ENCODE data around the gene PRDM5.

DNA sequence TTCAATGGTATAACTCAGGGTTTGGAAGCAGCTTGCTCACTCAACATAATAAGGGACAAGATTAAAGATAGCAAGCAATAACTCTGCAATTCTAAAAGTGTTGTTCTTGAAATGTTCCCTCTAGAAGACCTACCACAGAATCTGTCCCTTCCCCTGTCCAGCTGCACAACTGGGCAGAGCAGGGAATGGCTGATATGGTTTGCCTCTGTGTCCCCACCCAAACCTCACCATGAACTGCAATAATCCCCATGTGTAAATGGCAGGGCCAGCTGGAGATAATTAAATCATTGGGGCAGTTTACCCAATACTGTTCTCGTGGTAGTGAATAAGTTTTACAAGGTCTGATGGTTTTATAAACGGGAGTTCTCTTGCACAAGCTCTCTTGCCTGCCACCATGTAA lies 19.1 kb downstream of the PRDM5 start:
- TF ChIP-seq, protein P1, sequence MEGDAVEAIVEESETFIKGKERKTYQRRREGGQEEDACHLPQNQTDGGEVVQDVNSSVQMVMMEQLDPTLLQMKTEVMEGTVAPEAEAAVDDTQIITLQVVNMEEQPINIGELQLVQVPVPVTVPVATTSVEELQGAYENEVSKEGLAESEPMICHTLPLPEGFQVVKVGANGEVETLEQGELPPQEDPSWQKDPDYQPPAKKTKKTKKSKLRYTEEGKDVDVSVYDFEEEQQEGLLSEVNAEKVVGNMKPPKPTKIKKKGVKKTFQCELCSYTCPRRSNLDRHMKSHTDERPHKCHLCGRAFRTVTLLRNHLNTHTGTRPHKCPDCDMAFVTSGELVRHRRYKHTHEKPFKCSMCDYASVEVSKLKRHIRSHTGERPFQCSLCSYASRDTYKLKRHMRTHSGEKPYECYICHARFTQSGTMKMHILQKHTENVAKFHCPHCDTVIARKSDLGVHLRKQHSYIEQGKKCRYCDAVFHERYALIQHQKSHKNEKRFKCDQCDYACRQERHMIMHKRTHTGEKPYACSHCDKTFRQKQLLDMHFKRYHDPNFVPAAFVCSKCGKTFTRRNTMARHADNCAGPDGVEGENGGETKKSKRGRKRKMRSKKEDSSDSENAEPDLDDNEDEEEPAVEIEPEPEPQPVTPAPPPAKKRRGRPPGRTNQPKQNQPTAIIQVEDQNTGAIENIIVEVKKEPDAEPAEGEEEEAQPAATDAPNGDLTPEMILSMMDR (IDR thresholded peaks at IDR 0.05) = no peak
- TF ChIP-seq POLR2A (IDR thresholded peaks at IDR 0.05) = no peak

Data from testis (tissue), 2 donors.